ENCODE data around the gene BGLAP. TPM values are rescaled to one million over a fixed set of nuclear protein-coding genes. Genes with fewer than 3 reads are reported as not detected.

The BGLAP gene
- 1 to 10 TPM; 2.8 to 7.4 (median 4.9) TPM for total RNA-seq
- under 1 TPM in 1 of 2 donors, not detected in 1; 0.33 TPM for polyA plus RNA-seq
- total RNA-seq: not detected

DNA sequence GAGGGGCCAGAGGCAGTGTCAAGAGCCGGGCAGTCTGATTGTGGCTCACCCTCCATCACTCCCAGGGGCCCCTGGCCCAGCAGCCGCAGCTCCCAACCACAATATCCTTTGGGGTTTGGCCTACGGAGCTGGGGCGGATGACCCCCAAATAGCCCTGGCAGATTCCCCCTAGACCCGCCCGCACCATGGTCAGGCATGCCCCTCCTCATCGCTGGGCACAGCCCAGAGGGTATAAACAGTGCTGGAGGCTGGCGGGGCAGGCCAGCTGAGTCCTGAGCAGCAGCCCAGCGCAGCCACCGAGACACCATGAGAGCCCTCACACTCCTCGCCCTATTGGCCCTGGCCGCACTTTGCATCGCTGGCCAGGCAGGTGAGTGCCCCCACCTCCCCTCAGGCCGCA is at the start of gene BGLAP:
Gene BGLAP, plus strand, starts transcription at position 259 of the 400 bp plus-strand sequence. Its CDS starts 48 bp downstream, at position 307.
- Mint-ChIP-seq H3K36me3 (peaks cover 0 to 33% (median 12%) of the 10 kb centered on the region in 5 donors), H3K27ac (no peak within 1 kb of the TSS), H3K9me3 (no peaks in the 10 kb centered on the region), H3K4me3 (no peak within 1 kb of the TSS), H3K4me1 (peaks cover 0 to 24% (median 18%) of the 10 kb centered on the region in 7 donors), H3K27me3 (peaks cover 0 to 6% (median 0%) of the 10 kb centered on the region in 5 donors)
- ChIA-PET POLR2A (no interaction called here), CTCF (interaction anchor here (0.7 kb wide), 1 partner anchor 483 kb away, joined by 4 read pairs; no protein-coding TSS in a partner anchor)
- Histone ChIP-seq H3K27ac (ENCODE audit: low read depth, low read length) (no peak within 1 kb of the TSS), H3K4me1 (ENCODE audit: control insufficient read depth in 2 of 2, insufficient read depth in 2 of 2, low read length in 2 of 2) (peaks cover 8 to 10% of the 10 kb centered on the region in 2 donors), H3K27me3 (ENCODE audit: control insufficient read depth in 2 of 2, insufficient read depth in 2 of 2, low read length in 2 of 2) (no peaks in the 10 kb centered on the region), H3K4me3 (ENCODE audit: low read length) (no peak within 1 kb of the TSS), H3K9me3 (ENCODE audit: control insufficient read depth in 2 of 3, low read length in 3 of 3) (no peaks in the 10 kb centered on the region), H3K36me3 (ENCODE audit: control insufficient read depth in 2 of 3, insufficient read depth in 3 of 3, low read length in 3 of 3) (peaks cover 0 to 42% (median 13%) of the 10 kb centered on the region in 3 experiments)
- intact Hi-C loops (cut with micrococcal nuclease): no loop called here
- ATAC-seq (no peak), DNase-seq (no peak)

DNA sequence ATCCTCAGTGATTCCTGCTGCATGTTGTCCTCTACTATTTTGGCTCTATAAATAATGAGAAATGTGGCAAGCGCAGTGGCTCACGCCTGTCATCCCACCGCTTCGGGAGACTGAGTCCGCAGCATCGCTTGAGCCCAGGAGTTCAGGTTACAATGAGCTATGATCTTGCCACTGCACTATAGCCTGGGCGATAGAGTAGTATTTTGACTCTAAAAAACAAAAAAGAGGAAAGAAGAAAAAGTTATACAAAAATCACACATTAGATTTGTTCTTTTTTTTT is 48.8 kb upstream of the BGLAP start:
- peak overlapping the region; percentile 83 to 99 (median 97) for H3K4me3 Mint-ChIP-seq
- DNase-seq (no peak), ATAC-seq (no peak)
- Histone ChIP-seq H3K4me1 (ENCODE audit: control insufficient read depth in 2 of 2, insufficient read depth in 2 of 2, low read length in 2 of 2) (peaks cover 8 to 26% of the 10 kb centered on the region in 2 donors), H3K36me3 (ENCODE audit: control insufficient read depth in 2 of 3, insufficient read depth in 3 of 3, low read length in 3 of 3) (peaks cover 0 to 10% (median 10%) of the 10 kb centered on the region in 3 experiments), H3K27ac (ENCODE audit: low read depth, low read length) (peak overlapping the region; percentile 77), H3K4me3 (ENCODE audit: low read length) (peak overlapping the region; percentile 92), H3K9me3 (ENCODE audit: control insufficient read depth in 2 of 3, low read length in 3 of 3) (no peaks in the 10 kb centered on the region), H3K27me3 (ENCODE audit: control insufficient read depth in 2 of 2, insufficient read depth in 2 of 2, low read length in 2 of 2) (no peaks in the 10 kb centered on the region)
- POLR2A ChIA-PET: interaction anchor here (0.6 to 2.6 kb wide), 9 partner anchors 20 to 139 kb away, joined by 3 to 29 read pairs (median 3); partner anchors contain the start of genes LAMTOR2, PMF1 and SMG5
- peak overlapping the region in 8 of 9 donors; percentile 85 to 97 (median 93) for H3K27ac Mint-ChIP-seq
- H3K9me3 Mint-ChIP-seq: no peaks in the 10 kb centered on the region
- no peaks in the 10 kb centered on the region for H3K27me3 Mint-ChIP-seq
- peaks cover 4 to 17% (median 6%) of the 10 kb centered on the region in 5 donors for H3K36me3 Mint-ChIP-seq
- CTCF ChIA-PET: interaction anchor here (0.7 kb wide), 1 partner anchor 412 kb away, joined by 3 read pairs; no protein-coding TSS in a partner anchor
- intact Hi-C loops (cut with micrococcal nuclease): loop anchor here (1.0 to 10.0 kb wide), 10 partner anchors 19 to 1968 kb away; partner anchors contain the start of genes KHDC4 (in 1 of the 2), LAMTOR2 (in 1 of the 2), MRPL24 (in 1 of the 2) and PMF1 (in 1 of the 2)
- H3K4me1 Mint-ChIP-seq: peaks cover 20 to 48% (median 39%) of the 10 kb centered on the region in 7 donors

DNA sequence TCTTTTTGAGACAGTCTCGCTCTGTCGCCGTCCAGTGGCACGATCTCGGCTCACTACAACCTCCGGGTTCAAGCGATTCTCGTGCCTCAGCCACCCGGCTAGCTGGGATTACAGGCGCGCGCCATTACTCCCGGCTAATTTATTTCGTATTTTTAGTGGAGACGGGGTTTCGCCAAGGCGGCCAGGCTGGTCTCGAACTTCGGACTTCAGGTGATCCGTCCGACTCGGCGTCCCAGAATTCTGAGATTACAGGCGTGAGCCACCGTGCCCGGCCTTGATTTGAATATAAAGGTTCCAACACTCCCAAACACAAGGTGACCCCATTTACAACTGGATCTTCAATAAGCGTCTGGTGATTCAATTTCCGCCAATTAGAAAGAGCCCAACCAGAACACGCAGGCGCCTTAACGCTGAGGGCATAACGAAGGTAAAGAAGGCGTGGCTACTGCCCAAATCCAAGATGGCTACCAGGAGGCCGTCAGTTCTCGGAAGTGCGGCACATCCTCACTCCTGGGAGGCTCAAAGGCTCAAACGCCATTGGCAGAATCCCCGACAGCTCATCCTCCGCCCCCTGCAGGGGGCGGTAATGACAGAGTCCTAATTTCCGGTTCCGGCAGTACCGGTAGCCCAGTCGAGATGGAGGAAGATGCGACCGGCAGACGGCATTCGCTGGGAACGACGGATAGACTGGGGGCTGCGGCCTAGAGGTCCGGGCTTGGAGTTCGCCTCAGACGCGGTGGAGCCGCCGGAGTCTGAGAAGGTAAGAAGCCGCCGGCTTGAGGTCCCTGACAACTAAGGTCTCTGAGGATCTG is 48.3 kb upstream of the BGLAP start, which contains the start of gene SLC25A44:
Gene SLC25A44, plus strand, starts transcription at position 617 of the 812 bp plus-strand sequence. CDS start 5,744 bp downstream, outside the sequence.
- peaks cover 12 to 31% of the 10 kb centered on the region in 2 donors for H3K4me1 ChIP-seq (ENCODE audit: control insufficient read depth in 2 of 2, insufficient read depth in 2 of 2, low read length in 2 of 2)
- Mint-ChIP-seq H3K9me3 (no peaks in the 10 kb centered on the region), H3K4me1 (peaks cover 22 to 53% (median 45%) of the 10 kb centered on the region in 7 donors), H3K27ac (peak within 1 kb of the TSS; percentile 85 to 97 (median 93)), H3K4me3 (peak within 1 kb of the TSS; percentile 83 to 99 (median 97)), H3K36me3 (peaks cover 4 to 17% (median 6%) of the 10 kb centered on the region in 5 donors), H3K27me3 (no peaks in the 10 kb centered on the region)
- CTCF ChIA-PET: interaction anchor here (0.6 to 1.2 kb wide), 4 partner anchors 11 to 412 kb away, joined by 3 read pairs; partner anchors contain the start of gene PMF1
- ATAC-seq: peak; percentile 99
- H3K27ac ChIP-seq (ENCODE audit: low read depth, low read length): peak within 1 kb of the TSS; percentile 86
- H3K9me3 ChIP-seq (ENCODE audit: control insufficient read depth in 2 of 3, low read length in 3 of 3): no peaks in the 10 kb centered on the region
- no peaks in the 10 kb centered on the region for H3K27me3 ChIP-seq (ENCODE audit: control insufficient read depth in 2 of 2, insufficient read depth in 2 of 2, low read length in 2 of 2)
- peak; percentile 94 to 98 (median 97) for DNase-seq
- H3K4me3 ChIP-seq (ENCODE audit: low read length): peak within 1 kb of the TSS; percentile 92
- POLR2A ChIA-PET: interaction anchor here (0.6 to 2.6 kb wide), 12 partner anchors 17 to 307 kb away, joined by 3 to 29 read pairs (median 3); partner anchors contain the start of genes LAMTOR2, MEF2D, PMF1 and SMG5
- peaks cover 0 to 10% (median 10%) of the 10 kb centered on the region in 3 experiments for H3K36me3 ChIP-seq (ENCODE audit: control insufficient read depth in 2 of 3, insufficient read depth in 3 of 3, low read length in 3 of 3)
- intact Hi-C loops (cut with micrococcal nuclease): loop anchor here (1.0 to 10.0 kb wide), 14 partner anchors 19 to 1969 kb away; partner anchors contain the start of genes LAMTOR2 (in 2 of the 2), SMG5 (in 2 of the 2), CCT3 (in 1 of the 2) and KHDC4 (in 1 of the 2)

DNA sequence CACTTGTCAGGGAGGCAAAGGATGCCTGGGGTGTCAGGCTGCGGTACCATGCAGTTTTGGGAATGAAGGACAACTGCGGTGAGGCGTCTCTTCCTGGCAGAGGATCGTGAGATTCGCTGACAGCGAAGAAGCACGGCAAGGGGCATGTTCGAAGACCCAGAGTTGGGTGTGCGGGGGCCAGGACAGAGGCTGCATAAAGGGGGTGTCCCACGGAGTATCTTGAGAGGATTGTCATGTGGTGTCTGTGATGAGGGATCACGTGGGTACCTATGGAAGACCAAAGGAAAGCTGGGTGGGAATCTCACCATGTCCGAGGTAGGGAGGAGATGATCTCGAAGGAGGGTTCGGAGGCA is 47.7 kb upstream of the BGLAP start:
- CTCF ChIA-PET: interaction anchor here (0.6 to 1.2 kb wide), 4 partner anchors 10 to 406 kb away, joined by 3 to 4 read pairs (median 3); partner anchors contain the start of gene PMF1
- no peak for ATAC-seq

DNA sequence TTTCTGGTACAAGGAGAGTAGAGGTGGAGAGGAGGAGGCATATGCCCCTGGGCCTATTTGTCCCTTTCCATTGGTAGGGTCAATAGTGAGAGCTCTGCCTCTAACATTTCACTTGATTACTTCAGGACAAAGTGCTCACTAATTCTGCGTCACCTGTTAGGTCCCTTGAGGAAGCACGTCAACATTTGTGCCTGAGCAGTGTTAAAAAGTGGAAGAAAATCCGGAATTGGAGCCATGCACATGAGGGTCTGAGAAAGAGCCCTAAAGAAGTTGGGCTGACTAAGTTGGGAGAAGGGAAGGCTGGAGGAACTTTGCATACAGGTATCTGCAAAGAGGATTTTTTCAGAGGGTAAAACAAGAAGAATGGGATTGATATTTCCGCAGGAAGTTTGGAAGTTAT is 46.1 kb upstream of the BGLAP start:
- Histone ChIP-seq H3K4me3 (ENCODE audit: low read length) (no peak overlapping the region), H3K9me3 (ENCODE audit: control insufficient read depth in 2 of 3, low read length in 3 of 3) (no peaks in the 10 kb centered on the region), H3K4me1 (ENCODE audit: control insufficient read depth in 2 of 2, insufficient read depth in 2 of 2, low read length in 2 of 2) (peaks cover 12 to 35% of the 10 kb centered on the region in 2 donors), H3K27me3 (ENCODE audit: control insufficient read depth in 2 of 2, insufficient read depth in 2 of 2, low read length in 2 of 2) (no peaks in the 10 kb centered on the region), H3K27ac (ENCODE audit: low read depth, low read length) (no peak overlapping the region), H3K36me3 (ENCODE audit: control insufficient read depth in 2 of 3, insufficient read depth in 3 of 3, low read length in 3 of 3) (peaks cover 0 to 26% (median 10%) of the 10 kb centered on the region in 3 experiments)
- DNase-seq: no peak
- Mint-ChIP-seq H3K27me3 (no peaks in the 10 kb centered on the region), H3K4me1 (peaks cover 38 to 74% (median 64%) of the 10 kb centered on the region in 7 donors), H3K27ac (peak overlapping the region in 3 of 9 donors; percentile 14 to 65 (median 62)), H3K4me3 (peak overlapping the region; percentile 32 to 99 (median 66)), H3K36me3 (peaks cover 8 to 33% (median 14%) of the 10 kb centered on the region in 5 donors), H3K9me3 (no peaks in the 10 kb centered on the region)
- ChIA-PET POLR2A (interaction anchor here (1.4 kb wide), 1 partner anchor 143 kb away, joined by 3 read pairs; the partner anchor contains the start of gene UBQLN4), CTCF (no interaction called here)
- no peak for ATAC-seq
- intact Hi-C loops (cut with micrococcal nuclease): loop anchor here in 1 of 2 donors (10.0 kb wide), 1 partner anchor 1971 kb away; the partner anchor contains the start of gene UBAP2L

More for the DNA sequence above, 47.7 kb upstream of the BGLAP start:
- Histone ChIP-seq H3K4me3 (ENCODE audit: low read length) (peak overlapping the region; percentile 92), H3K4me1 (ENCODE audit: control insufficient read depth in 2 of 2, insufficient read depth in 2 of 2, low read length in 2 of 2) (peaks cover 12 to 31% of the 10 kb centered on the region in 2 donors), H3K27ac (ENCODE audit: low read depth, low read length) (peak overlapping the region; percentile 86), H3K36me3 (ENCODE audit: control insufficient read depth in 2 of 3, insufficient read depth in 3 of 3, low read length in 3 of 3) (peaks cover 0 to 13% (median 10%) of the 10 kb centered on the region in 3 experiments), H3K9me3 (ENCODE audit: control insufficient read depth in 2 of 3, low read length in 3 of 3) (no peaks in the 10 kb centered on the region), H3K27me3 (ENCODE audit: control insufficient read depth in 2 of 2, insufficient read depth in 2 of 2, low read length in 2 of 2) (no peaks in the 10 kb centered on the region)
- peak overlapping the region; percentile 85 to 97 (median 93) for H3K27ac Mint-ChIP-seq
- H3K36me3 Mint-ChIP-seq: peaks cover 4 to 20% (median 7%) of the 10 kb centered on the region in 5 donors
- POLR2A ChIA-PET: interaction anchor here (0.8 to 2.6 kb wide), 4 partner anchors 16 to 141 kb away, joined by 3 to 29 read pairs (median 3); partner anchors contain the start of genes PMF1 and UBQLN4
- intact Hi-C loops (cut with micrococcal nuclease): loop anchor here (1.0 to 10.0 kb wide), 8 partner anchors 31 to 1969 kb away; partner anchors contain the start of genes SMG5 (in 2 of the 2), CCT3 (in 1 of the 2), LAMTOR2 (in 1 of the 2) and MRPL24 (in 1 of the 2)
- DNase-seq: peak in 1 of 9 donors; percentile 11
- H3K4me3 Mint-ChIP-seq: peak overlapping the region; percentile 83 to 99 (median 97)
- H3K4me1 Mint-ChIP-seq: peaks cover 26 to 59% (median 50%) of the 10 kb centered on the region in 7 donors
- no peaks in the 10 kb centered on the region for H3K27me3 Mint-ChIP-seq
- no peaks in the 10 kb centered on the region for H3K9me3 Mint-ChIP-seq
